ENCODE data around the gene TBXA2R.
A peak's percentile ranks its signal among the peaks of the same experiment; 100 is the strongest.
"Not testable (repeated sequence)": the region's sequence is repeated elsewhere in the genome, so short reads cannot be mapped to it uniquely, and the experiment has no call there.

Gene TBXA2R

GRCh38 chr19:3639479-3639878 is 32.8 kb upstream of the TBXA2R start:
- no peak for DNase-seq (ENCODE audit: low read depth in 3 of 3)

- no peak for DNase-seq (ENCODE audit: low read depth in 3 of 3)
These were observed 31.8 kb upstream of the TBXA2R start for GRCh38 chr19:3638208-3639193.

DNA sequence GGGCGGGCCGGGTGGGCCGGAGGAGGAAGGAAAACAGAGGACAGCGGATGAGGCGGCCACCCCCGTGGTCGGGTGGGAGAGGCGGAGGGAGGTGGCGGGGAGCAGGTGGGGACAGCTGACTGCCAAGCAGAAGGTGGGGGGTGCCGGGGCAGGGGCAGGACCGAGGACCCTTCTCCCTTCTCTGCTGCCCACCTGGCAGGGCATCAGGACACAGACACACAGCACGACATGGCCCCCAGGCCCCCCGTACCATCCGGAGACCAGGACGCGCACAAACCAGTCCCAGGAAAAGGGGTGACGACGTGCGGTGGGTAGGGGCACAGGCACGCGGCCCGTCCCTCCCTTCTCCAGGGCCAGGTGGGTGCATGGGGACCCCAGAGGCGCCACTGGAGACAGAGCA is 30.9 kb upstream of the TBXA2R start:
- DNase-seq (ENCODE audit: low read depth in 3 of 3), result no peak

GRCh38 chr19:3636962-3637361 is 30.3 kb upstream of the TBXA2R start:
- DNase-seq (ENCODE audit: low read depth in 3 of 3), result no peak

GRCh38 chr19:3636506-3636905 is 29.8 kb upstream of the TBXA2R start:
- no peak for DNase-seq (ENCODE audit: low read depth in 3 of 3)

GRCh38 chr19:3634496-3635045 is 27.9 kb upstream of the TBXA2R start:
- no peak for DNase-seq (ENCODE audit: low read depth in 3 of 3)

DNA sequence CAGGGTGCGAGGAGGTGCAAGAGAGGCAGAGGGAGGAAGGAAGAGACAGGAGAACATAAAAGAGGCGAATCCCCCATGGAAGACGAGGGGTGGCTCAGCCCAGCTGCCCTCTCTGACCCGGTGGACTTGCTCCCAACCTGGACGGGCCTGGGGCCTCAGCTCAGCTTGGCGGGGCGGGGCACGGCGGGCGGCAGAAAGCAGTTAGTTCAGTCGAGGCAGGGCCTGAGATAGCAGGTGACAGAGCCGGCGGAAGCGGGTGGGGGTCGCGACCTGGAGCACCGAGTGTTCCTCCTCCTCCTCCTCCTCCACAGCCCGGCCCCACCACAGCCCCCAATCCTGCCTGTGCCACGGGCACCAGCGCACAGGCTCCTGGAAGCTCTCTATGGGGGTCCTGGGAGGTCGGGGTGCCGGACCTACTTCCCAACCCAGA is 26.9 kb upstream of the TBXA2R start:
- DNase-seq (ENCODE audit: low read depth in 3 of 3), result no peak

GRCh38 chr19:3632739-3633558 is 26.3 kb upstream of the TBXA2R start:
- DNase-seq (ENCODE audit: low read depth in 3 of 3), result no peak

DNA sequence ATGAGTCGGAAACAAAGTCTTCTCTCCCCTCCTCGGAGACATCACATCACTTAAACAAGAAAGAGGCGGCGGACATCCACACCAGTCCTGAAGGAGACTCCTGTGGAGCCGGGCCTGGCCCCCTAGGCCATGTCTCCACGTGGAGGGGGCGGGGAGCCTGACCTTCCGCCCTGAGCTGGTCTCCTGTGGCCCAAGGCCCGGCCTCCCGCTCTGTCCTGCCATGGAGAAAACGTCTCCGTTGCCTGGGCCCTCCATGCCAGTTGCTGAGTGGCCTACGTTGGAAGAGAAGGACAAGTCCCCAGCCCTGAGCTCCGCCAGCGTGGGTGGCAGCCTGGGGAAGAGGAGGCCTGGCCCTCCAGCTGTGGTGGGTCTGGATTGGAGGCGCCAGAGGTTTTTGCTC is 25.4 kb upstream of the TBXA2R start:
- DNase-seq (ENCODE audit: low read depth in 3 of 3), result no peak

- DNase-seq (ENCODE audit: low read depth in 3 of 3), result no peak
These were observed 24.6 kb upstream of the TBXA2R start for GRCh38 chr19:3631053-3631861.

- DNase-seq (ENCODE audit: low read depth in 3 of 3), result not testable (repeated sequence)
These were observed 22.1 kb upstream of the TBXA2R start for GRCh38 chr19:3628766-3629165.

DNA sequence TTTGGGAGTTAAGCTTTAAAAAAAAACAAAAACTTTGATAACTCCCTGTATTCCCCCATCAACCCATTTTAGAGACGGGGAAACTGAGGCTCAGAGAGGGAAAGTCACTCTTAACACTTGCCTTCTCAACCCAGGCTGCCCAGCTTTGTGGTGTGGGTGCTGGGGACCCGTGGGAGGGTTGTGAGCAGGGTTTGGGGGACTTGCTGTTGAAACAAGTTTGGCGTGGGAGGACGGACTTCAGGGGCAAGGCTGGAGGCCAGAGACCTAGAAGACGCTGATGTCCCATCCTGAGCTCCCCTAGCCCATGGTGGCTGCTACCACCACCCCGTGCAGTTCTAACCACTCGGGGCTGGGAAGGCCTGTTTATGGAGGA is 20.7 kb upstream of the TBXA2R start:
- no peak for DNase-seq (ENCODE audit: low read depth in 3 of 3)

- peak; percentile 97 to 100 (median 98) for DNase-seq (ENCODE audit: low read depth in 3 of 3)
These were observed 20.0 kb upstream of the TBXA2R start, which contains the start of gene CACTIN for GRCh38 chr19:3626473-3627350. Gene CACTIN (minus strand): TSS chr19:3626790. CDS start chr19:3626762, 28 bp downstream.

GRCh38 chr19:3625996-3626472 is 19.4 kb upstream of the TBXA2R start:
- DNase-seq (ENCODE audit: low read depth in 3 of 3), result no peak

- no peak for DNase-seq (ENCODE audit: low read depth in 3 of 3)
These were observed 17.0 kb upstream of the TBXA2R start for GRCh38 chr19:3623716-3624115.

DNA sequence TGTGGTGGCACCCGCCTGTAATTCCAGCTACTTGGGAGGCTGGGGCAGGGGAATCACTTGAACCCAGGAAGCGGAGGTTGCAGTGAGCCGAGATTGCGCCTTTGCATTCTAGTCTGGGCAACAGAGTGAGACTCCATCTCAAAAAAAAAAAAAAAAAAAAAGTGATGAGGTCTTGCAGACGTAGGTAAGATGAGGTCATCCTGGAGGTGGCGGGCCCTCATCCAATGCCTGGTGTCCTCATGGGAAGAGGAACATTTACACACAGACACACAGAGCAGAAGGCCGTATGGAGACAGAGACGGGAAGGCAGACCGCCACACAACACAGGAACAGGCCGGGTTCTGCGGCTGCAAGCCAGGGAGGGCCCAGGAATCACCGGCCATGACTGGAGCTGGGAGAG is 15.5 kb upstream of the TBXA2R start:
- DNase-seq (ENCODE audit: low read depth in 3 of 3), result no peak

DNA sequence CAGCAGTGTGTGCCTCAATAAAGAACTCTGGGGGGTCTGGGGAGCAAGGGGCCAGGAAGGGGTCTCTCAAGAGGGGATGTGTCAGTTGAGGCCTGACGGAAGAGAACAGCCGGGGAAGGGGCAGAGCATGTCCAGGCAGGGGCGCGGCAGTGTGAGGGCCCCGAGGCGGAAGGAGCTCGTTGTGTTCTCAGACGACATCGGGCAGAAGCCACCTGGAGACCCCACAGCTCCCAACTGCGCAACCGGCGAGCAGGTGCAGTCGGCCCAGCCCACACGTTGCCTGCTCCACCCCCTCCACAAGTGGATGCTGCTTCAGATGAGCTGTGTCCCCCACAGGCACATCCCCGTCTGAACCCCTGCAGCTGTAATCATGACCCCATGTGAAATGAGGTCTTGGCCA is 15.0 kb upstream of the TBXA2R start:
- no peak for DNase-seq (ENCODE audit: low read depth in 3 of 3)

DNA sequence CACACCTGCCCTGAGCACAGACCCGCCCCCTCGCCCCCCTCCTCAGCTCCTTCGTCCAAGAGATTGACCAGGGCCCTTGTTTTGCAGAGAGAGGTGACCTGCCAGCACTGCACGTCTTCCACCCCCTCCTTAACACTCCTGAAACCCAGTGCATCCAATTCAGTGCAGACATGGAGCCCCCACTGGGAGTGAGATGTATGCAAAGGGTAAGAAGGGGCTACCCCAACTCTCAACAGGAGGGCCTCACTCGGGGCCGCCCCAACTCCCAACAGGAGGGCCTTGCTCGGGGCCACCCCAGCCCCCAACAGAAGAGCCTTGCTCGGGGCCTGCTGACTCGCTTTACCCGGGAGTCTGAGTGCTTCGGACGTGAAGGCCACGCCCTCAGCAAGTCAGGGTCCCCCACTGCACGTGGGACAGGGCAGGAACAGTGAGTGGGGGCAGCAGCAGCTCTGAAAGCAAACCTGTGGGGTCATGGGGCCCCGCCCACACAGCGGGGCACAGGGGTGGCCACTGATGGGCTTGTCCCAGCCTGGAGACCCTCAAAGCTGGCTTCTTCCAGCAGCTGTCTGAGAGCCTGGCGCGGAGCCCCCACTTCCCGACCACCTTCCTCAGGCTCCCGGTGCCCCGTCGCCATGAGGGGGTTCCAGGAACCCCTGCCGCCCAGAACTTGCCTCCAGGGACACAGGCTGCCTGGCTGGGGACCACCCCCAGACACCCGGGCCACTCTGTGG is 14.3 kb upstream of the TBXA2R start:
- DNase-seq (ENCODE audit: low read depth in 3 of 3), result no peak

- no peak for DNase-seq (ENCODE audit: low read depth in 3 of 3)
These were observed 13.6 kb upstream of the TBXA2R start for GRCh38 chr19:3620145-3620816.
